SK-N-MC (cell line): ENCODE measurements around the gene PGAM5.

Source experiments
- EZH2 ChIP-seq: fragments of 200-600 bp; sonication (generic); IDR thresholded peaks from one replicate; pipeline ENCODE4 v1.6.1; 2017; ENCODE audit warnings: antibody characterized with exemption
- POLR2AphosphoS5 ChIP-seq: IDR thresholded peaks from 2 replicates; pipeline ENCODE4 v1.6.1; 2012; ENCODE audit warnings: mild to moderate bottlenecking, low read depth, low read length, borderline replicate concordance

DNA sequence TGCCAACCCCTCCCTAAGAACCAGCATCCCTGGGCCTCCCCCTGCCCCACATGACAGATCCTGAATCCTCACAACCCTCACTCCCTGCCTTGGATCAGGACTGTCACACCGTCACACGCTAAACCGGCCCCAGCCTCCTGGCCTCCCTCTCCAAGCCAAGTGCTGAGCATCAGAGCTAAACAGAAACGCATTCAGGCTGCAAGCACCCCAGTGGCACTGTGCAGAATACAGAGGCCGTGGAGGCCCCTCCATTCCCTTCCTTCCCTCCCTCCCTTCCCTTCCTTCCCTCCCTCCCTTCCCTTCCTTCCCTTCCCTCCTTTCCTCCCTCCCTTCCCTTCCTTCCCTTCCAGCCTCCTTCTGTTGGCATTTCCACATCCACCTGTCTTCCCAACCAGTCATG is 36.1 kb upstream of the PGAM5 start:
- TF ChIP-seq POLR2AphosphoS5 (no peak), EZH2 (no peak)
